ENCODE results near the gene FLAD1.

- no peak for TF ChIP-seq POLR2AphosphoS5 (IDR thresholded peaks at IDR 0.05; ENCODE audit: low read depth, low read length)
- 0 out of 2 replicates have a peak, but pooled peaks have one; percentile 43 for TF ChIP-seq POLR2A (IDR thresholded peaks at IDR 0.05; ENCODE audit: low read depth, low read length)
Observed at GRCh38 chr1:155017041-155017945, 34.1 kb downstream of the FLAD1 start.
